Measurements from ENCODE around the gene CYP2A6.
"Not testable (repeated sequence)": the region's sequence is repeated elsewhere in the genome, so short reads cannot be mapped to it uniquely, and the experiment has no call there.

- TF ChIP-seq, protein P1, sequence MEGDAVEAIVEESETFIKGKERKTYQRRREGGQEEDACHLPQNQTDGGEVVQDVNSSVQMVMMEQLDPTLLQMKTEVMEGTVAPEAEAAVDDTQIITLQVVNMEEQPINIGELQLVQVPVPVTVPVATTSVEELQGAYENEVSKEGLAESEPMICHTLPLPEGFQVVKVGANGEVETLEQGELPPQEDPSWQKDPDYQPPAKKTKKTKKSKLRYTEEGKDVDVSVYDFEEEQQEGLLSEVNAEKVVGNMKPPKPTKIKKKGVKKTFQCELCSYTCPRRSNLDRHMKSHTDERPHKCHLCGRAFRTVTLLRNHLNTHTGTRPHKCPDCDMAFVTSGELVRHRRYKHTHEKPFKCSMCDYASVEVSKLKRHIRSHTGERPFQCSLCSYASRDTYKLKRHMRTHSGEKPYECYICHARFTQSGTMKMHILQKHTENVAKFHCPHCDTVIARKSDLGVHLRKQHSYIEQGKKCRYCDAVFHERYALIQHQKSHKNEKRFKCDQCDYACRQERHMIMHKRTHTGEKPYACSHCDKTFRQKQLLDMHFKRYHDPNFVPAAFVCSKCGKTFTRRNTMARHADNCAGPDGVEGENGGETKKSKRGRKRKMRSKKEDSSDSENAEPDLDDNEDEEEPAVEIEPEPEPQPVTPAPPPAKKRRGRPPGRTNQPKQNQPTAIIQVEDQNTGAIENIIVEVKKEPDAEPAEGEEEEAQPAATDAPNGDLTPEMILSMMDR (IDR thresholded peaks at IDR 0.05) = not testable (repeated sequence)
- not testable (repeated sequence) for TF ChIP-seq POLR2A (IDR thresholded peaks at IDR 0.05; ENCODE audit: low read depth); POLR2AphosphoS5 (IDR thresholded peaks at IDR 0.05)
Observed at GRCh38 chr19:40824916-40825315, 25.3 kb downstream of the CYP2A6 start.

All from esophagus muscularis mucosa (tissue), 3 donors.